Activated CD4-positive, CD25-positive, alpha-beta regulatory T cell treated with anti-CD3 and anti-CD28 coated beads, Interleukin-2, amount 50 U/mL, for 16 hours (primary cell): Measurements from ENCODE around the gene APPBP2.
"Not testable (repeated sequence)": the region's sequence is repeated elsewhere in the genome, so short reads cannot be mapped to it uniquely, and the experiment has no call there.

Experiments
- DNase-seq: peaks from one replicate; pipeline ENCODE4 v3.0.0-alpha.2; 2020; ENCODE audit warnings: low read depth, low spot score

APPBP2 gene

DNA sequence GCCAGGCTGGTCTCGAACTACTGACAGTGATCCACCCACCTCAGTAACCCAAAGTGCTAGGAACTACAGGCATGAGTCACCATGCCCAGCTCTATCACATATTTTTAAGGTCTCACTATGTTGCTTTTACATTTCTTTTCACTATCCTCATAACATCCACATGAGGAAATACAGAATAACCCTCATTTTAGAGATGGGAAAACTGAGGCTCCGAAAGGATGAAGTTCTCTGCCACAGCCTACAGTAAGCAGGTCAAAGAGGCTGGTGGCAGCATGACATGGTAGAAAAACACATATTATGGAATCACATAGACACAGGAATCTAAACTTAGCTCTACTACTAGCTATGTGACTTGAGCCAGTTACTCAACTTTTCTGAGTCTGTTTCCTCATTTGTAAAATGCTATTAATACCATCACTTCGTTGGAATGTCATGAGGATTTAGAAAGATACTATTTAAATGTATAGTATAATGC is 32.2 kb downstream of the APPBP2 start:
- no peak for DNase-seq

DNA sequence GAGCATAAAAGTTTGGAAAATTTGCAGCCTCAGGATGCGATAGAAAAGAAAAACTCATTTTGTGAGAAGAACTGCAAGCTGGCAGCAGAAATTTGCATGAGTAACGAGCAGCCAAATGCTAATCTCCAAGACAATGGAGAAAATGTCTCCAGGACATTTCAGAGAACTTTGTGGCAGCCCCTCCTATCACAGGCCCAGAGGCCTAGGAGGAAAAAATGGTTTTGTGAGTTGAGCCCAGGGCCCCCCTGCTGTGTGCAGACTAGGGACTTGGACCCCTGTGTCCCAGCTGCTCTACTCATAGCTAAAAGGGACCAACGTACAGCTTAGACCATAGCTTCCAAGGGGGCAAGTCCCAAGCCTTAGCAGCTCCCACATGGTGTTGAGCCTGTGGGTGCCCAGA is 34.3 kb downstream of the APPBP2 start:
- DNase-seq = no peak

DNA sequence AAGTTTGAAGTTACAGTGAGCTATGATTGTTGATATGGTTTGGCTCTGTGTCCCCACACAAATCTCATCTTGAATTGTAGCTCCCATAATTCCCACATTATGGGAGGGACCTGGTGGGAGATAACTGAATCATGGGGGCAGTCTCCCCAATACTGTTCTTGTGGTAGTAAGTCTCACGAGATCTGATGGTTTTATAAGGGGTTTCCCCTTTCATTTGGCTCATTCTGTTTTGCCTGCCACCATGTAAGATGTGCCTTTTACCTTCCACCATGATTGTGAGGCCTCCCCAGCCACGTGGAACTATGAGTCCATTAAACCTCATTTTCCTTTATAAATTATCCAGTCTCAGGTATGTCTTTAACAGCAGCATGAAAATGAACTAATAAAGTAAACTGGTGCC is 35.4 kb downstream of the APPBP2 start:
- DNase-seq = not testable (repeated sequence)

DNA sequence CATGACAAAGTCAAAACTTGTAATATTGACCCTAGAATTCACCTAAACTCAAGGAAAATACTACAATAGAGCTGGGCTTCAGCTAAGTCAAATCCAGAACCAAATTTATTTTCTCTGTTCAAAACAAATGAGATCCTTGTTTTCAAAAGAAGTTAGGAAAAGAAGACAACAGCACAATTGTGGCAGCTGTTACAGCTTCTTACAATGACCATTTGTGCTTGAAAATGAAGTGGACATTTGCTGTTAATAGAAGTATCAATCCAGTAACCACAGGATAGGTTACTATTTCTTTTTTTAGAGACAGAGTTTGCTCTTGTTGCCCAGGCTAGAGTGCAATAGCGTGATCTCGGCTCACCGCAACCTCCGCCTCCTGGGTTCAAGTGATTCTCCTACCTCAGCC is 44.4 kb downstream of the APPBP2 start:
- no peak for DNase-seq

DNA sequence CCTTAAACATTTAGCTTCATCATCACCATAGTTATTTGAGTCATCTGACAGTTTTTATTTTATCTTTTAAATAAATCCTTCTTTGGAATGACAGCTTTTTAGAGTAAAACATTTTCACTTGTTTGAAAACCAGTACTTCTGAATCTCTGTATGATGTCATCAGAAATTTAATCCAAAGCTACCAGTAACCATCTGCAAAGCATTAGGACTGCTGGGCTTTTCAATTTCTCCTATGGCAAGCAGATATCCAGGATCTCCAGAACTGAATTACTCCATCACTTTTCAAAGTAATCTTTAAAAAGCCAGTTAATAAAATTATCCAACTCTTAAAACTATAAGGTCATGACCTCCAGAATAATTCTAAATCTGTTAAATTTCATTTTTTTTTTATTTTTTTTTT is 52.3 kb downstream of the APPBP2 start:
- DNase-seq = no peak

DNA sequence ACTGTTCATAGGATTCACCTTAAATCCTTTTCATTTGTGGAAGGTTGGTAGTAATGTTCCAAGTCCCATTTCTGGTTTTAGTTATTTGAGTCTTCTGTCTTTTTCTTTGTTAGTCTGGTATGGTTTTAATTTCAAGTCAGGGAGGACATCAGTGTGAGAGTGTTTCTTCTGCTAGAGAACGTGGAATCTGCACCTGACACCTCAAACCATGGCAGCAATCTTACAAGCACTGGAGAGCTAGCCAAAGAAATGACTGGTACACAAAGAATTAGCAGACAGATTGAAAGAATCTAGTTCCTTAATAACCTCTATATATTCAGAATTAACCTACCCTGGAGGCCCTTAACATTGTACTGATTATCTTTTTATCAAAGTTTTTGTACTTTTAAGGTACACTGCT is 53.6 kb downstream of the APPBP2 start:
- no peak for DNase-seq

DNA sequence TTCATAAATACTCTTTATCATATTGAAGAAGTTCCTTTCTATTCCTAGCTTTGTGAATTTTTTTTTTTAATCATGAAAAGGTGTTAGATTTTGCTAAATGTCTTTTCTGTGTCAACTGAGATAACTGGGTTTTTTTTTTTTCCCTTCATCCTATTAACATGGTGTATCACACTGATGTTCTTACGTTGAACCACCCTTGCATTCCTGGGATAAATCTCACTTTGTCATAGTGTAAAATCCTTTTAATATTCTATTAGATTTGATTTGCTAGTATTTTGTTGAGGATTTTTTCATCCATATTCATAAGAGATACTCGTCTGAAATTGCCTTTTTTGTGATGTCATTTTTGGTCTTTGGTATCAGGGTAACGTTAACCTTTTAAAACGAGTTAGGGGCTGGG is 54.6 kb downstream of the APPBP2 start:
- no peak for DNase-seq

DNA sequence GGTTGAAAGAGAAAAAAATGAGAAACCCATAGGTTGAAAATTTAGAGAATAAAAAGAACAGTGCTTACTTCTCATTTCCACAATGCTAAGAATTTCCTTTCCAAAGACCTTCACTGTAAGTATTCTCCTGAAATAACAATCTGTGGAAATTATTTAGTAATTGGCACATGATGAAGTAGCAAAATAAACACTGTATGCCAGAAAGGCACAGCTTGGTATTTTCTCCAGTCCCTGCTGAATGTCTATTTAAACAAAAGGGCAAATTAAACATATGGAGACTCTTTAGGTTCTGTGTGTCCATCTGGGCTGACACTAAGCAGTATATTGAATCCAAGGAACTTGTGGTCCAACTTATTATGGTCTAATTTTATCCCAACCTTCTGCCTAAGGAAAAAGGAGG is 57.7 kb downstream of the APPBP2 start:
- no peak for DNase-seq

DNA sequence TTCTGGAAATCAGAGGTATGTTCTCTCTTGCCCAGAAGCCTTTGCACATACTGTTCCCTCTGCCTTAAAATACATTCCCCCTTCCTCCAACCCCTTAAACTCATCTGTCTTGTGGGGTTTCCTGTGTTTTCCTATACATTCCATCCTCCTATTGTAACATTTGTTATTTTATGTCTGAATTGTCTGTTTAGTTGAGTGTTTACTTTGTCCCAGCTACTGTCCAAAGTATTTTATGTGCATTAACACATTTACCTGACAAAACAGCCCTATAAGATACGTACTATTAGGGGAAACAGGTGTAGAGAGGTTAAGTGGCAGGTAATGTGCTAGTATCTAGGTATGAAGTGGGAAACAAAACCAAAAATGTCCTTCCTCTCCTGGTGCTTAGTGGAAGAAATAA is 61.7 kb downstream of the APPBP2 start:
- no peak for DNase-seq

DNA sequence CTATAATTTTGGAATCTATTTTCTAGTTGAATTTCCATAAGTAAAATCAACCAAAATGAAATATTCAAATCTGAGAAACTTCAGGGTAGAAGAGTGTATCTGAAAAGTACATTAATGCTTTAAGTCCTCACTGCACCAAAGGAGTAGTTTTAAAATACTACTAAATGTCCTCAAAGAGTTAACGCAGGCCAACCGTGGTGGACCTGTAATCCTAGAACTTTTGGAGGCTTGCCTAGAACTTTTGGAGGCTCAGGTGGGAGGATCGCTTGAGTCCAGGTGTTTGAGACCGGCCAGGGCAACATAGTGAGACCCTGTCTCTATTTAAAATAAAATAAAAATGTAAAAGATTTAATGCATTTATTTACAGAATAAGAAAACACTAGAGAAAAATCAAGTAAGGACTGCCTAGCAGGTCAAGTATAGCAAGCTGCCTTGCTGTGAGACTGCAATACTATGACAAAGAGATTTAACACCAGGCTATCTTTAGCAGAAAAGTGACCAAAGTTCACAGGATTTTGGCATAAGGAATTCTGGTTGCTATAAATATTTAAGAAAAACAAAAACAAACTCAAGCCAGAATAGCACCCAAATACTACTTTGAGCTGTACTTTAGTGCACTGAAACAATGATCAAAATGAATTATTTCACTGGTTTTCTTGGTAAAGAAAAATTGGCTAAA is 62.7 kb downstream of the APPBP2 start:
- DNase-seq = no peak

DNA sequence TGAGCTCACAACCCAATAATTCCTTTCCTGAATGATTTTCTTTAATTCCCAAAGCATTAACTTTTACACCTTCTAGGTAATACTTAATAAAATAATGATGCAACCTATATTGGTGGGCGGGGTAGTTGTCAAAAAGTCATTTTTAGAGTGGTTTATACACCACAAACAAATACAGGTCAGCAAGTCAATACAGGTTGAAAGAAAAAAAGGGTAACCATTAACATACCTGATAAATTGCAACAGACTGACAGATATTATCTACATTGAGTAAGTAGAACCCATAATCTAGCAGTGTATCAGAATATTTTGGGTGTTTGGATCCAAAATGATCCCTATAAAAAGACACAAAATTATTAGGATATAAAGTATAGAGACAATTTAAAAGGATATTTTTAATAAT is 64.5 kb downstream of the APPBP2 start:
- no peak for DNase-seq

DNA sequence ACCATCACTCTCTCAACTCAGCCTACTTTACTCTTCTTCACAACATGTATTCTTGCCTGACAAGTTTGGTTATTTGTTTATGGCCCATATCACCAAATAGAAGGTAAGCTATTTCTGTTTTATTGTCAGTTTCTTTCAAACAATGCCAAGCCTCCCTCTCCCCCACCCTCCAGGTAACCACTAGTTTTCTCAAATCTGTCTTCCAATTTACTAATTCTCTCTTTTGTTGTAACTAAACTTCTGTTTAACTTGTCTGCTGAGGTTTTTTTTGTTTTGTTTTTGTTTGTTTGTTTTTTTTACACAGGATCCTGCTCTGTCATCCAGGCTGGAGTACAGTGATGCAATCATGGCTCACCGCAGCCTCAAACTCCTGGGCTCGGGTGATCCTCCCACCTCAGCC is 68.9 kb downstream of the APPBP2 start:
- DNase-seq = no peak

DNA sequence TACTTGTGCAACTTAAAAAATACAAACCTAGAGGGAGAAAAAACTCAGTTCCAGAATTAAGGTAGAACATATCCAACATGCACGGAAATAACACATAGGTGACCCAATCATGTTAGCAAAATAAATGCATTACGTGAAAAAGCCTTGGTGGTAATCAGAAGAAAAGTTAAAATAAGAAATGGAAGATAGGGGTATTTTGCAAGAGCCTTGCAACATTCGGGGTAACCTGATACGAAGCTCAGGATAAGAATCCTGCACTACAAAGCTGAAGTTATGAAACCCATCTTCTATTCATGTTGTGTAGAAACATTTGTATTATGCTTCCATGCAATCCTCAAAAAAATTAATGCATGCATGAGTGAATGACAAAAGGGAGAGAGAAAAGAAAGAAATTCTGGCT is 70.7 kb downstream of the APPBP2 start:
- DNase-seq = no peak

DNA sequence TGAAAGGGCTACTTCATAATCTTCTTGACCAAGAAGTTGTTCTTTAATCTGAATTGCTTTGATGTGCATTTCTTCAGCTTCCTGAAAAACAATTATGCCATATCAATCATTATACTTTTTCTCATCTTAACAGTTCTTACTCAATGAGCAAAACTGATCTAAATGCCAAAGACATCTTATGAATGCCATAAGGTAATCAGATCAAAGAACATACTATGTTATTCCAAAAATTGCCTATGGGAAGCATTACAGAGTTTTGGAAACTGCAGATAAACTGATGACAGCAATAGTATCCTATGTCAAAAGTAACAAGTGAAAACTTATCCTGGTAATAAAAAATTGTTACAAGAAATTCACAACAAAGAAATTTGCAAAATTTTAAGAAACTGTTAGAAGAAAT is 74.1 kb downstream of the APPBP2 start:
- DNase-seq = no peak

DNA sequence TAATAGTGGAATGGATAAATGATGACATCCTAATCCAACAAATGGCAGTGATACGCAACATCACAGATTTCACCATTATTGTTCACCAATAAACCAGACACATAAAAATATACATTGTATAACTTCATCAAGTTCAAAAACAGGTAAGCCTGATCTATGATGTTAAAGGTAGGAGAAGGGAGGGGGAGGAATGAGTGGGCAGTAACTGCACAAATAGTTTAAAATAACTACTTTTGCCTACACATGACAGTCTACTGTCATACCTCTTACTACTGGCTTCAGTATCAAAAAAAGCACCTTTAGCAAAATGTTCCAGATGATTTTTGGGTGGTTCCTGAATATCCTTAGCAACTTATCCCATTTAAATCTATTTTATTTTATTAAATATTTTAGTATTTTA is 75.0 kb downstream of the APPBP2 start:
- DNase-seq = no peak

DNA sequence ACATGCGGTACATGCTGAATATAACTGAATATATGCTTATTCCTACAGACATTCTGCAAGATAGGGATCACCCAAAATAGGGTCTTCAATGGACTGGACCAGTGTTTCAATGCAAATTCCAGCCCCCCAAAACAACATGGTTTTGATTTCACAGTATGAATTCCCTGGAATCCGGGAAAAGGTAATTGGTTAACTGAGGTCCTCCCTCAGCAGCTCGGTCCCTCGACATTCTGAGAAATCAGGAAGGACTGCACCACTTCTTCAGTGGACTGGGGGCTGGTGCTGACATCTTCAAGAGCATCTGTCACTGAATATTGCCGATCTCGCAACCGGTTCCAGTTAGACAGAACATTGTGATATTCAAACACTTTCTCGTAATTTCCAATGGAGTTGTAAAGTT is 78.7 kb downstream of the APPBP2 start:
- no peak for DNase-seq

DNA sequence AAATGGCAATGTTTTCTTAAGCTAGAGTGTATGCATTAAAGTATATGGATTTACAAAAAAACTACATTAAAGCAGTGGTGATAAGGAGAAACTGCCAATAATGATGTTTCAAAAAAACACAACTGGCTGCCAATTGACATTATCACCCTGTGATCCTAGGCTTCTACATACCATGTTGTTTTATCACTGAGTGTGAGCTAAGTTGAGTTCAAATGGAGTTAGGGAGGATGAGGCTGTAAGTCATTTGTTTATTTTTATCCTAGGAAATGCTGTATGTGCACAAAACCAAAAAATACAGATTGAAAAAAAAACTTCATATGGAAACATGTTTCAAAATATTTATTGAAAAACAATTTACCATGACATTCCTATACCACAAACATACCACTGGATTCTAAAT is 80.9 kb downstream of the APPBP2 start:
- DNase-seq = no peak

DNA sequence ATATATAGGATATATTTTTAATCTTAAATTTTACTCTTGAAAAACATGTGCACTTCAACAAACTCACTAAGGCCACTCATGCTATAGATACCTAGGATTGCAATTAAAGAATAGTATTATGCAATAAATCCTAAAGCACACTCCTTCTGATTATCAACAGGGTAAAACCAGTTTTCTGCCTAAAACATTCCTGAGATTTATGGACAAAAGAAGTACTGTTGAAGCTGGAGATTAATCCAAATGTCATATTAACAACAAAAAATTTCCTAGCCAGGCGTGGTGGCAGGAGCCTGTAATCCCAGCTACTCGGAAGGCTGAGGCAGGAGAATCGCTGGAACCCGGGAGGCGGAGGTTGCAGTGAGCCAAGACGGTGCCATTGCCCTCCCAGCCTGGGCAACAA is 82.3 kb downstream of the APPBP2 start:
- no peak for DNase-seq

DNA sequence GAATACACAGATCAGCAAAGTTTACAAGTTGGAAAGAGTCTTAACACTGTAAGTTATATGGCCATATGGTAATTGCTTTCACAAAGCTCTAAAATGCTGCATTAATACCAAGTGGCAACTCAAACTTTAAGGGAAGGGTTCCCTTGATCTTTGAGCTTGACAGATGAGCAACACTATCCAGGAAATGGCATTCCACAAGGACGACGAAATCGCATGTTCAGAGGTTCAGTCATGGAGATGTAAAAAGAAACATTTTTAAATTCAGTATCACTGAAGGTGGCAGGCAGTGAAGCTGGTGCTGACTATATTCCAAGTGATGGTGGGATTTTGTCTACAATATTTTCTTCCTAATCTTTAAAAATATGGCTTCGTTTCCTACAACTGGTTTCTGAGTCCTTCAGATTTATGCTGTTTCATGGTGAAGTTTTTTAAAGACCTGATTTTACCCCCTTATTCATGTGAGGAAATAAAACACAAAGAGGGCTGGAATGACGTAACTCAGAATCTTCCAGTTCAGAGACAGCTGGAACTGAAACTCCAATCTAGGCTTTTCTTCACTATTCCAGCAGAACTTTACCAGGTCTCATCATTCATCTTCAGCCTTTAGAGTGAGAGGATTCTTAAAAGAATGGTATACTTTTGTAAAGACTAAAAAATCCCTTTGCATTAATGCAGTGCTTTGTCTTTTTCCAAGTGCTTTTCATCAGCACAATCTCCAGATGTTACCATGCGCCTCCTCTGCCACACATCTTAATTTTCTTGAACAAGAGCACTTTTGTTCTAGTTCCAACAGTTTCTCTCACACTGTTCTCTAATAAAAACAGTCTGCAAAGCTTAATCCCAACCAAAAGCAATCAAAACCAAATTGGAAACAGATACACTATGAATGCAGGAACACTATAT is 83.5 kb downstream of the APPBP2 start:
- DNase-seq = no peak

DNA sequence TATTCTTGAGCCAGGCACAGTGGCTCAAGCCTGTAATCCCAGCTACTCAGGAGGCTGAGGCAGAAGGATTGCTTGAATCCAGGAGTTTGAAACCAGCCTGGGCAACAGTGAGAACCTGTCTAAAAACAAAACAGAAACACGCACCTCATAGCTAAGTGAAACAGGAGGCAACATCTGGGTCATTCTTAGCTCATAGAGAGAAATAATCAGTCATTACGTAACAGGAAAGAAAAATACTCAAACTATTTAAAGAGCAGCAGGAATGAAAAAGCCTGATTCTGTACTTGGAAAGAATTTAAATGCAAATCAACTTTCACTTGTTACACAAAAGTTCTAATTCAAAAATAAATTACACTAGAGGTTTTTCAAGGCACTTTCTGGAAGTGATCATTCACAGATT is 86.5 kb downstream of the APPBP2 start:
- no peak for DNase-seq

DNA sequence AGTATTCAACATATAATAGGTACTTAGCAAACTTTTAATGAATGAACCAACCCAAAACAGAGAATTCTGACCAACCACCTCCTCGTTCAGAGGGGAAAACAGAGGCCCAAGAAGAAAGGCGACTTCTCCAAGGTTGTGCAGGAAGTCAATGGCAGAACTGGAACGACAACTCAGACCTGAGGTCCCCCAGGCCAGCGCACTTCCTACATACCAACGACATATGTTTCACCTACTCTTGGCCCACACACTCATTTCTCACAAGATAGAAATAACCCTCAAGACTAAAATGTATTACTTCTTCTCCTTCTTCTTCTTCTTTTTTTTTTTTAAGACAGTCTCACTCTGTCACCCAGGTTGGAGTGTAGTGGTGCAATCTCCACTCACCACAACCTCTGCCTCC is 89.4 kb downstream of the APPBP2 start:
- DNase-seq = no peak

DNA sequence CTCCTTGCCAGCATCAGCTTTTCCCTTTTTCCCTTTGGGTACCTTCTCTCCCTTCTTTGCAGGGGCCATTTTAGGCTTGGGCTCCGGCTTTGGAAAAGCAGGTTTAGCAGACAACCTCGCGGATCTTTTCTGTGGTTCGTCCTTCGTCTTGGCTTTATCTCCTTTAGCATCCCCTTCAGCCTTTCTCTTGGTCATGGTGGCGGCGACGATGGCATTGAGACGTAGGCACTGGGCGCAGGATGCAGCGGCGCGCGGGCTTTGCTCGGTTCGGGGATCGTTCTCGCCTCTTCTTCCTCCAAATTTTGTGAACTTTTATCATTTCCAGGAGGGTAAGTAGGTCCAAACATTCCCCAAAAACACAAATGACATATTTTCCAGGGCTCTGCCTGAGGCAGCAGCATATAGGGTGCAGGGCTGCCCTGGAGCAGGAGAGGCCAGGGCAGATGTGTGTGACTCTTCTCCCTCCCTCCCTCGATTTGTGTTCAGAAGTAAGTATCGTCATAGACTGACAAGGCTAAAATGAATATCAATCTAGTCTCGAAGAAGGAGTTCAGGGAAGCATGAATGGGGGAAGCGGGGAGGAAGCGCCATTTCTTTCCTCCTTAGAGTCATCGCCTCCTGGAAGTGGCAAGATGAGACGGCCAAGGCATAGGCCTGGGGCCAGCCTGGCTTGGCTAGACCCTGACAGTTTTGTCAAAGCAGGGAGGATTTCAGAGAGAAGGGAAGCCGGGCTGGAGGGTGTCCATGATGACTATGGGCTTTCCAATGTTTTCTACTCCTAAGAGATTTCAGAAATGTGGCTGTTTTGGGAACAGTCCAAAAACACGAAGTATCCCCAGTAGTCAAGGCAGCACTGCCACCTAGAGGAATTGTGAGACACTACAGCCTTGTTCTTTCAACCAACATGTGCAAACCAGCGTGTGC is 90.5 kb downstream of the APPBP2 start:
- DNase-seq = peak; percentile 23
